ENCODE measurements around the gene HOXA9.

Gene HOXA9

DNA sequence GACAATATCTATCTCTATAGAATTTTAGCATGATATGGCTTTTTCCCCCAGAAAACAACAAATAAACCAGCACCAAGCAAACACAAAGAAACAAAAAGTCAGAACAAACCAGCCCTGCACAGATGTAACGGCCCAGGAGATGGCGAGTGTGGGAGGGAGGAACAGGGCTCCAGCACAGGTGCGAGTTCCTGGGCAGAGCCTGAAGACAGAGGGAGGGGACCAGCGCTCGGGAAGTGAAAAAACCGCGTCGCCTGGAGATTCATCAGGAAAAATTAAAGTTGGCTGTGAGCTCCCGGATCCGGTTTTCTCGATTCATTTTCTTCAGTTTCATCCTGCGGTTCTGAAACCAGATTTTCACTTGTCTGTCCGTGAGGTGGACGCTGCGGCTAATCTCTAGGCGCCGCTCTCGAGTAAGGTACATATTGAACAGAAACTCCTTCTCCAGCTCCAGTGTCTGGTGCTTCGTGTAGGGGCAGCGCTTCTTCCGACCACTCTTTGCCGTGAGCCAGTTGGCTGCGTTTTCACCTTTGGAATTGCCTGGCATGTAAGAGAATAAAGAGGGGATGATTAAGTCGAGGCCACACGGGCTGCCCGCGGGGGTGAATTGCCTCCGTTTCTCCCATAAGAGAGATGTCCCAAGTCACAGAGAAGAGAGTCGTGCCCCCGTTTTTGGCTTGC, 6.4 kb upstream of the HOXA9 start (continued):
- TF ChIP-seq ZNF16 (tag by site-specific recombination; IDR thresholded peaks at IDR 0.05; ENCODE audit: low read depth) (no peak), ZNF362 (tag by site-specific recombination; IDR thresholded peaks at IDR 0.05) (no peak), ZNF423 (tag by site-specific recombination; IDR thresholded peaks at IDR 0.05) (no peak), ZNF416 (tag by site-specific recombination; IDR thresholded peaks at IDR 0.05) (no peak), ZNF776 (tag by site-specific recombination; IDR thresholded peaks at IDR 0.05; ENCODE audit: borderline replicate concordance) (no peak), ZSCAN23 (tag by site-specific recombination; IDR thresholded peaks at IDR 0.05) (no peak), ZNF302 (tag by site-specific recombination; IDR thresholded peaks at IDR 0.05; ENCODE audit: low read depth) (no peak), ZNF600 (tag by site-specific recombination; IDR thresholded peaks at IDR 0.05) (peak; percentile 96), ZNF280C (tag by site-specific recombination; IDR thresholded peaks at IDR 0.05) (no peak), TCF7L2 (IDR thresholded peaks at IDR 0.05; ENCODE audit: borderline replicate concordance, low read depth, low read length) (no peak), KLF7 (tag by site-specific recombination; IDR thresholded peaks at IDR 0.05; ENCODE audit: borderline replicate concordance) (no peak), ZNF654 (tag by site-specific recombination; IDR thresholded peaks at IDR 0.05; ENCODE audit: low read depth) (no peak), ZNF785 (tag by site-specific recombination; IDR thresholded peaks at IDR 0.05) (no peak), ZNF138 (tag by site-specific recombination; IDR thresholded peaks at IDR 0.05; ENCODE audit: borderline replicate concordance) (no peak), ZNF140 (tag by site-specific recombination; IDR thresholded peaks at IDR 0.05) (no peak), SP3 (tag by site-specific recombination; IDR thresholded peaks at IDR 0.05) (peak; percentile 50; the same call in 1 of the 2 replicates), ZNF529 (tag by site-specific recombination; IDR thresholded peaks at IDR 0.05; ENCODE audit: insufficient replicate concordance) (no peak), SP2 (tag by site-specific recombination; IDR thresholded peaks at IDR 0.05) (peak; percentile 59), ZNF488 (tag by site-specific recombination; IDR thresholded peaks at IDR 0.05) (no peak), ZNF157 (tag by site-specific recombination; IDR thresholded peaks at IDR 0.05) (no peak), ZBTB17 (tag by site-specific recombination; IDR thresholded peaks at IDR 0.05) (peak; percentile 72), ZIC2 (tag by site-specific recombination; IDR thresholded peaks at IDR 0.05) (no peak), REPIN1 (tag by site-specific recombination; IDR thresholded peaks at IDR 0.05; ENCODE audit: low read depth) (no peak), ZNF571 (tag by site-specific recombination; IDR thresholded peaks at IDR 0.05) (no peak), ZXDB (tag by site-specific recombination; IDR thresholded peaks at IDR 0.05) (peak; percentile 4; the same call in 1 of the 2 replicates)
- TF ChIP-seq, protein P1, sequence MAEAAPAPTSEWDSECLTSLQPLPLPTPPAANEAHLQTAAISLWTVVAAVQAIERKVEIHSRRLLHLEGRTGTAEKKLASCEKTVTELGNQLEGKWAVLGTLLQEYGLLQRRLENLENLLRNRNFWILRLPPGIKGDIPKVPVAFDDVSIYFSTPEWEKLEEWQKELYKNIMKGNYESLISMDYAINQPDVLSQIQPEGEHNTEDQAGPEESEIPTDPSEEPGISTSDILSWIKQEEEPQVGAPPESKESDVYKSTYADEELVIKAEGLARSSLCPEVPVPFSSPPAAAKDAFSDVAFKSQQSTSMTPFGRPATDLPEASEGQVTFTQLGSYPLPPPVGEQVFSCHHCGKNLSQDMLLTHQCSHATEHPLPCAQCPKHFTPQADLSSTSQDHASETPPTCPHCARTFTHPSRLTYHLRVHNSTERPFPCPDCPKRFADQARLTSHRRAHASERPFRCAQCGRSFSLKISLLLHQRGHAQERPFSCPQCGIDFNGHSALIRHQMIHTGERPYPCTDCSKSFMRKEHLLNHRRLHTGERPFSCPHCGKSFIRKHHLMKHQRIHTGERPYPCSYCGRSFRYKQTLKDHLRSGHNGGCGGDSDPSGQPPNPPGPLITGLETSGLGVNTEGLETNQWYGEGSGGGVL (tag by site-specific recombination; IDR thresholded peaks at IDR 0.05) = no peak
- TF ChIP-seq, protein P2, sequence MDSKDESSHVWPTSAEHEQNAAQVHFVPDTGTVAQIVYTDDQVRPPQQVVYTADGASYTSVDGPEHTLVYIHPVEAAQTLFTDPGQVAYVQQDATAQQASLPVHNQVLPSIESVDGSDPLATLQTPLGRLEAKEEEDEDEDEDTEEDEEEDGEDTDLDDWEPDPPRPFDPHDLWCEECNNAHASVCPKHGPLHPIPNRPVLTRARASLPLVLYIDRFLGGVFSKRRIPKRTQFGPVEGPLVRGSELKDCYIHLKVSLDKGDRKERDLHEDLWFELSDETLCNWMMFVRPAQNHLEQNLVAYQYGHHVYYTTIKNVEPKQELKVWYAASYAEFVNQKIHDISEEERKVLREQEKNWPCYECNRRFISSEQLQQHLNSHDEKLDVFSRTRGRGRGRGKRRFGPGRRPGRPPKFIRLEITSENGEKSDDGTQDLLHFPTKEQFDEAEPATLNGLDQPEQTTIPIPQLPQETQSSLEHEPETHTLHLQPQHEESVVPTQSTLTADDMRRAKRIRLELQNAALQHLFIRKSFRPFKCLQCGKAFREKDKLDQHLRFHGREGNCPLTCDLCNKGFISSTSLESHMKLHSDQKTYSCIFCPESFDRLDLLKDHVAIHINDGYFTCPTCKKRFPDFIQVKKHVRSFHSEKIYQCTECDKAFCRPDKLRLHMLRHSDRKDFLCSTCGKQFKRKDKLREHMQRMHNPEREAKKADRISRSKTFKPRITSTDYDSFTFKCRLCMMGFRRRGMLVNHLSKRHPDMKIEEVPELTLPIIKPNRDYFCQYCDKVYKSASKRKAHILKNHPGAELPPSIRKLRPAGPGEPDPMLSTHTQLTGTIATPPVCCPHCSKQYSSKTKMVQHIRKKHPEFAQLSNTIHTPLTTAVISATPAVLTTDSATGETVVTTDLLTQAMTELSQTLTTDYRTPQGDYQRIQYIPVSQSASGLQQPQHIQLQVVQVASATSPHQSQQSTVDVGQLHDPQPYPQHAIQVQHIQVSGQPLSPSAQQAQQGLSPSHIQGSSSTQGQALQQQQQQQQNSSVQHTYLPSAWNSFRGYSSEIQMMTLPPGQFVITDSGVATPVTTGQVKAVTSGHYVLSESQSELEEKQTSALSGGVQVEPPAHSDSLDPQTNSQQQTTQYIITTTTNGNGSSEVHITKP (tag by site-specific recombination; IDR thresholded peaks at IDR 0.05) = peak; percentile 93
- TF ChIP-seq, protein P3, sequence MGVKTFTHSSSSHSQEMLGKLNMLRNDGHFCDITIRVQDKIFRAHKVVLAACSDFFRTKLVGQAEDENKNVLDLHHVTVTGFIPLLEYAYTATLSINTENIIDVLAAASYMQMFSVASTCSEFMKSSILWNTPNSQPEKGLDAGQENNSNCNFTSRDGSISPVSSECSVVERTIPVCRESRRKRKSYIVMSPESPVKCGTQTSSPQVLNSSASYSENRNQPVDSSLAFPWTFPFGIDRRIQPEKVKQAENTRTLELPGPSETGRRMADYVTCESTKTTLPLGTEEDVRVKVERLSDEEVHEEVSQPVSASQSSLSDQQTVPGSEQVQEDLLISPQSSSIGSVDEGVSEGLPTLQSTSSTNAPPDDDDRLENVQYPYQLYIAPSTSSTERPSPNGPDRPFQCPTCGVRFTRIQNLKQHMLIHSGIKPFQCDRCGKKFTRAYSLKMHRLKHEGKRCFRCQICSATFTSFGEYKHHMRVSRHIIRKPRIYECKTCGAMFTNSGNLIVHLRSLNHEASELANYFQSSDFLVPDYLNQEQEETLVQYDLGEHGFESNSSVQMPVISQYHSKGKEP (tag by site-specific recombination; IDR thresholded peaks at IDR 0.05) = no peak
